Activated naive CD4-positive, alpha-beta T cell treated with Interleukin-2 at 50 U/mL for 16 hours (primary cell): ENCODE data around the gene ELMO1.
A peak's percentile ranks its signal among the peaks of the same experiment; 100 is the strongest.

Source experiments
- DNase-seq: peaks from one replicate; pipeline ENCODE4 v3.0.0-alpha.2; 2020

The ELMO1 gene

DNA sequence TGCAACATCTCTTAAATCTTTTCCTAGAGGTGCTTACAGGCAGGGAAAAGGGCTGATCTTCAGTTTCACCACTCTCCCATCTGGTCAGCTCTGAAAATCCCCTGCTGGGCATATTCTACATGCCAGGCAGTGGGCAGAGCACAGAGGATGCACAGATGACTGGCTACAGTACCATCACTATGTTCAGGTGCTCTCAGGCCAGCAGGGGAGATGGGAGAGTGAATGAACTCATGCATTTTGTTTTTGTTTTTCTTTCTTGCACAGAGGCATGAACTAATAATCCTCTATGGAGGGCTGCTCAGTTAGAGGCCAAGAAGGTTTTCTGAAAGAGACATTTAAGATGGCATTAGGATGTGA lies 19.3 kb downstream of the ELMO1 start:
- no peak for DNase-seq

DNA sequence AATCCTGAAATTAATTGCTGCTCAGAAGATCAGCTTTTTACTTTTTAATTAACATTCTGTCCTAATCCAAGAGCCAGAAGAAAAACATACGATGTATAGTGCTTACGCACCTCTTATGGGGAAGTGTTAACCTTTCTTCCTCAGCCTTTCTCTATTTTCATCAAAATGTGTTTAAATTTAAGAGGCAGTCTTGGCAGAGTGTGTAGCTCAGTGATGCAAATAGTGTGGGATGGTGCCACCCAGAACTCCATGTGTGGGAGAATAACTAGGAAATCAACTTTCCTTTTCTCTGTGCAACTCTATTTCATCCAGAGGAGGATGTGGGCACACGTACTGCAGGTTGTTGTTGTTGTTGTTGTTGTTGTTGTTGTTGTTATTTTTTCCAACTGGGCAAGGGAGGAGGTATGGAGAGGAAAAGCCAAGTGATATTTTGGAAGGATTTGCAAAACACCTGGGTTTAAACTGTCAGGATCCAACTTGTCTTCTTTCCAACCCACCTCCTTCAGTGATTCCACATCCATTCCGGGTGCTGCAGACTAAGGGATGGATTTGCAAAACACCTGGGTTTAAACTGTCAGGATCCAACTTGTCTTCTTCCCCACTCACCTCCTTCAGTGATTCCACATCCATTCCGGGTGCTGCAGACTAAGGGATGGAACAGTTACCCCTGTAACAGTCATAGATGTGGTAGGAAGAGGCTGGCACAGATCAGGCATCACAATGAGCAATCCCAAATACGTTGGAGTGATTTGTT lies 19.8 kb downstream of the ELMO1 start:
- DNase-seq = no peak

DNA sequence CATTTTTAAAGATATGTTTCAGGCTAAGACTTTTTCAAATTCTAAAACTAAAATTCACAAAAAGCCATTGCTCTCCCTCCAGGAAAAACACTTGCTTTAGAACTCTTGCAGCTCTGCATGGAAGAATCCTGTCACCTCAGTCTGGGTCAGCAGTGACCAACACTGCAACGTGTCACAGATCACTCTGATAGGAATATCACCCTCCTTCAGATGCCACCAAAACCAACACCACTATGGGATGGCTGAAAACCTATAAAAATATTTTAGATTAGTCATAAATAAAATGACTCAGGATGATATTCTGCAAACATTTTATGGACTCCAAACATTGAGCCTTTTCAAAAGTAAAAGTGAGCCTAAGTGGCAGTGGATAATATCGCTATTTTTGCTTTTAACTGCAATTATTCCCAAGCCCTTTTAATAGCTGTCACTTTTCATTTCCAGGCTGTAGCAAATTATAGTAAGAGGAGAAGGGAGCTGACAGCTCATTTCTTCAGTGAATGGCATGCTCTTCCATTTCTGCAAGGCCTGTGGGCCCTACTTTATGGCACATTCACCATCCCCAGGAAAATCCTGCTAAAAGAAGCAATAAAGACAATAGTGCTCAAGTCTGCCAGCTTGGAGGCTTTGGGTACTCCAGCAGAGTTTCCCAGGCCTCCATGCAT lies 21.3 kb downstream of the ELMO1 start:
- DNase-seq = no peak

DNA sequence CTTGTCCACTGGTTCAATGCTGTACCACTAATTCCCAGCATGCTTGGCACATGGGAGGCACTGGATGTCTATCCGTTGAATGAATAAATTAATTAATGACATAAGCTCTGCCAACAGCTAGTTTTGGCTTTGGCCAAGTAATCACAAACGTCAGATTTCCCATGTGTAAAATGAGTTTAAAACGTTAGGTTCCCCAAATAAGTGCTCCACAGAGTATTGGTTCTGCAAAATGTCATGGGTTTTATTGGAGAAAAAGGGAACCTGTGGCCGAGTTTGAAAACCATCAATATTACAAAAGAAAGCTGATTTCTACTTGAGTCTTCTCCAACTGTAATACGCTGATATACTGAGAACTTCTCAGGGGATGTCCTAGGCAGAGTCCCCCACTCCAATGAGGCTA lies 23.2 kb downstream of the ELMO1 start:
- no peak for DNase-seq

DNA sequence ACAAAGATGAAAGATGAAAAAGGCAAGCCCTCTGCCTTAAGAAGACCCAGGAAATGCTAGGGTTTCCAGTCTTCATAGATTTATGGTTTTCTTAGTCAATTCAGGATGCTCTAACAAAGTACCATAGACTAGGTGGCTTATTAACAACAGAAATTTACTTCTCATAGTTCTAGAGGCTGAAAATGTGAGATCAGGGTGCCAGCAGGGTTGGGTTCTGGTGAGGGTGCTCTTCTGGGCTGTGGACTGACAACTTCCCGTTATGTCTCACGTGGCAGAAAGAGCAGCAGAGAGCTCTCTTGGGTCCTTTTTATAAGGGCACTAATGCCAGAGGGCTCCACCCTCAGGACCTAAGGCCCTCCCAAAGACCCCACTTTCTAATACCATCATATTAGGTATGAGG lies 23.7 kb downstream of the ELMO1 start:
- DNase-seq = no peak

DNA sequence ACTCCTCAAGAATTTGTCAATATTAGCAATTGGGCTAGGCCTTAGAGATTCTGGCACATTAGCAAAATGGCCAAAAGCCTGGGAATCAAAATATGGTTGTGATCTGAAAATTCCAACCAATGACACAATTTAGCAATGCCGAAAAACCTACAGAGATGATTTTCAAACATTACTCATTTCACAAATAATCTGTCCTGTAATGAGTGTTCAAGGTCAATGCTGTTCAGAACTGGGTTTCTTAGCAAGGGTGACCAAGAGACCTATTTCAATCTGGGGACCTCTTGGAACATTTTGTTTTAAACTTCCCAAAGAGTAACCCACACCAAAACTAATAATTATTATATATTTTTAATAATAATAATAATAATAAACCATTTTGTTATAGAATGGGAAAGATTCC lies 24.1 kb downstream of the ELMO1 start:
- DNase-seq = no peak

DNA sequence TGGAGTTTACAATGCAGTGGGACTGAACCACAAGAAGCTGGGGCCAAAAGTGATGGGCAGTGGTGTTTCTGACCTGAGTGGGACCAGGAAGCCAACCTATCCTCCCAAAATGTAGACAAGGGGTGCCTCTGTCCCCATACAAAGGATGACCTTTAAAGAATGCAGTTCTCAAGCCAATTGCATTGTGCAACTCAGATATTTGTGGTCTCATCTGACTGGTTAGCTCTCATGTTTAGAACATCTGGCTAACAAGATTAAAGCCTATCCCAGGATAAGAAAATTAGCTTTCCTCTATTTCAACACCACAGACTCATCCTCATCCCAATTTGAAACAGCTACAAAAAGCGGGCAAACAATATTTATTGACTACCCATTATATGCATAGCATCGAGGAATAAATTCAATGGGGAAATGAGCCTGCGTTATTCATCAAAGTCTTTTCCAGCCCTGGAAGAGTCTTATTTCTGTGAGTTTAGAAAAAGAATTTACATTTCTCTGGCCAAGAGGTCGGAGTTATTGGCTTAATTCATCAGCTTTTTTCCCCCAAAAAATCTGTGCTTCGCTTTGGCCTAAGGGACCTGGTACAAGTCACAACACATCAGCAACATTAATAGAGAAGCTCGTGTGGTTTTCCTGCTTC lies 26.7 kb downstream of the ELMO1 start:
- DNase-seq = no peak

DNA sequence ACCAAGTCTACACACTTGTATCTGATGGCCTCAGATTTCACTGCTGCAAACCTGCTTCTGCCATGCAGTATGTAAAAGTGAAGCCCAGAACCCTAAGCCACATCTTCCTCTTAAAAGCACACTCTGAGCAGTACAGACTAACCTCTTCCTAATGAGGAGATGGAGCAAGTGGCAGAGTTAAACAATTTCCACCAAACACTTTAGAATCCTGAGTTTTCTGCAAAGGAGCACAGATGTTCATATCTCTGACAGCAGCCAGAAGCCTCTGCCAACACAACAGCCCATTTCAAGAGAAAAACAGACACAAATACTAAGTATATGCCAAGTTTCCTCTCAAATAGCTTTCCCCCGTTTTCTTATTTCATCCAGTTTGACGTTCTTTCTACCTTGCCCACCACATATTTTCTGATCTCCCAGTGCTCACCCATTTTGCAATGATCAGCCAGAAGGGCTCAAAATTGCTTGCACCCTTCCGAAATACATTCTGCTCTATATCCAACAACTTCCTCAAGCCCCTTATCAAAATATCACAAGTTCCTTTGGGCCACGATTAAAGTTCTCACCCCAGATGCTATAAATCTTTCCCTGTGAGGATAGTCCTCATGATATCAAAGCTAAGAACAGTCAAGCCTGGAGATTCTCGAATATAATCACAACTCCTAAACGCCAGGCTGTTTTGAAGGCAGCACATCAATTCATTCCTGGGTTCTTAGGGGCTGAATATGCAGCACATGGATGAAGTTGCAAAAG lies 27.5 kb downstream of the ELMO1 start:
- no peak for DNase-seq

DNA sequence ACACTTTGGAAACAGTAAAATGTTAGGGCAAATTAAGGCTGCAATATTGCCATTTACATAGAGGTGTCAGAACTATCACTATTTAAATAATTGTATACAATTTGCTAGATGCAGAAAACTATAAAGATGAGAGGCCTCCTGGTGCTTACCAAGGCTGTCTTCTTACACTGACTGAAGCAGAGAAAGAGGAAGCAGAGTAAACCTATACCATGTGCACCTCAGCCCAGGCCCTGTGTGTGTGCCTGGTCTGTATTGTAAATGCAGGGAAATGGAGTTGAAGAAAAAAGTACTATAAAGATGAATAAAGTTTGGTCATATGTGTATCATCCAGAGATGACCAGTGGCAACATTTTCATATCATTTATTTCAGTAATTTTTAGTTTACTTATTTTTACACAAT lies 29.2 kb downstream of the ELMO1 start:
- DNase-seq = no peak

DNA sequence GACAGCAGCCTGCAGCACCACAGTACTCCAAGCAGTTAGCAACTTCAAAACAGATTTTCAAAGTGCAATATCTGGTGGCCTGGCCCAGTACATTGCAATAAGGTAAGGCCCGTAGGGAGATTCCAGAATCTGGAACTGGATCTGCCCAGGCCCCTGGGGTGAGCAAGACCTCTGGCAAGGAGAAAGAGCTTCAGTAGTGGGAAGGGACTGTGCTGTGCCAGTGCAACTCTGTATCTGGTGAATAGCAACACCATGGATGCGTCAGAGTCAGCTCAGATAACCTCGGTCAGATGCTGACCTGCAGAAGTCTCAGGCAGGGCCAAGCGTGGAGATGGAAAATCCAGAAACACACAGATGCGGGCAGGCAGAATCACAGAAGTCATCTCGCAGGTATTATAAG lies 30.3 kb downstream of the ELMO1 start:
- DNase-seq = no peak

DNA sequence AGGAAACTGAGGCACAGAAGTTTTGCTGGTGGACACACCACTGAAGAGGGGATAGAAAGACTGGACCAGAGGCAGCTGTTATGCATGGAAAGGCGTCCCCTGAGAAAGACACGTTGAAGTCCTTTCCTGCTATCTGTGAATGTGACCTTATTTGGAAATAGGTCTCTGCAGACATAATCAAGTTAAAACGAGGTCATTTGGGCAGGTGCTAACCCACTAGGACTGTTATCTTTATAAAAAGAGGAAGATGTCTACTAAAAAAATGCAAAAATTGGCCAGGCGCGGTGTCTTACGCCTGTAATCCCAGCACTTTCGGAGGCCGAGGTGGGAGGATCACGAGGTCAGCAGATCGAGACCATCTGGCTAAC lies 31.6 kb downstream of the ELMO1 start:
- no peak for DNase-seq

DNA sequence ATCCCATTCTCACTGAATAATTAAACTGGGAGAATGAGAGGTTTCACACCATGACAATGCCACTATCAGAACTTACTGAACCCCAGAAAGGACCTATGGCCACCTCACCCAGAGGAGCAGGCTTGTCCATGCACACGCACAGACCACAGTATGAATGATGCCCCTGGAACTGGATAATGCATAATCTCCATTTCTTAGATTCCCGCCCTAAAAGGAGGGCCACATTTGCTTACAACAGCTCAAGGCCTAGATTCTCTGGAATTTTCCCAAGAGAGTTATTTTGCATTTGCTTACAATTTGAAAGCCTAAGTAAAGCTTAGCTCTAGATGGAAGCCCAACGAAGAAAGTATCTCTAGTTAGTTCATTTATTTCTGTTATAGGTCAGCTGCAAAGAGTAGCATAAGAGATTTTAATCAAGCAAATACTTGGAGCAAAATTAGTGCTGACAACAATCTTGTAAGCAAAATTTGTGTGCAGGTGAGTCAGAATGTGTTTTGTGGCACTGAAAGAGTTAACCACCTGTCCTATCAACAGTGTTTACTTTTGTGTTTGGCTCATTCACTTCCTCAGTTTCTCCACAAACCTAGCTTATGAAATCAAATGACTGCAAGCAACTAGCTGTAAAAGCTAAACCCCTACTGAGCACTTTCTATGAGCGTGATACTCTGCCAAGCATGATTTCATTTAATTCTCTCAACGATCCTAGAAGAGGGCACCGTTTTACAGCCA lies 32.1 kb downstream of the ELMO1 start:
- no peak for DNase-seq

DNA sequence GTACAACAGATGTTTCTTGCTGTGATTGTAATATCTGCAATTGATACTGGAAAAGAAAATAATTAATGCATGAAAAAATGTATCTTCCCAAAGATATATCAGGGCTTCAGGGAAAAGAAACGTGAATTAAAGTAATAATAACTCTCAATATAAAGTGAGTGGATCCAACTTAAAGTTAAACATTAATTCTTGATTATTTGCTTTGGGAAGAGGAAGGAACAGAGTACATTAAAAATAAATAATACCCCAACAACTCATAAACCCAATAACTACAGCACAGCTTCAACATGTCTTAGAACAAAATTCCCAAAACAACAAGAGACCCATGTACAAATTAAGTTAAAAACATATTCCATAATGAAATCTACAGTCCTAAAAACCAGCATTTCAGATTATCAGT lies 33.0 kb downstream of the ELMO1 start:
- no peak for DNase-seq

DNA sequence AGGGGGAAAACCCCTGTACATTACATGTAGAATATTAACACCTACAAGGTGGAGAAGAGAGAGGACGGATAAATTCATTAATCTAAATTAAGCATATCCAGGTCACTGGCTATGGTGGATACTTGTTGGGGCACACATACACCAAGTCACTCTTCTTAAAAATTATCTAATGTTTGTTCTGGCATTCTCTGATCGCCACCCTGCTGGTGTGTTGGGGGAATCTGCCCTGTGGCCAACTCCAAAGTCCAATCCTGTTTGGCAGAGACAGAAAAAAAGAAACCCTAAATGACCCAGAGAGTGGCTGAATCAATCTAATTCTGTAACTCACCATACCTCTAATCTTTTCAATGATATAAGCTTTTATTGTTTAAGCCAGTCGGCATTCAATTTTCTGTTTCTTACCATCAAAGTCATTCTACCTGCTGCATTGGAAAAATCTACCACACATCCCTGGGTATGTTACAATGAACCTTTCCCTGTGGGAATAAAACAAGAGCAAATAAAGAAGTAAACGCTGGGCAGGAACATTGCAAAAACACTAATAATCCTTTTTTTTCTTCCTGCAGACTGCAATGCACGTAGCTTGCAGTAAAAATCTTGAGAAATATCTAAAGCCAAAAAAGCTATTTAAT lies 34.2 kb downstream of the ELMO1 start:
- no peak for DNase-seq

DNA sequence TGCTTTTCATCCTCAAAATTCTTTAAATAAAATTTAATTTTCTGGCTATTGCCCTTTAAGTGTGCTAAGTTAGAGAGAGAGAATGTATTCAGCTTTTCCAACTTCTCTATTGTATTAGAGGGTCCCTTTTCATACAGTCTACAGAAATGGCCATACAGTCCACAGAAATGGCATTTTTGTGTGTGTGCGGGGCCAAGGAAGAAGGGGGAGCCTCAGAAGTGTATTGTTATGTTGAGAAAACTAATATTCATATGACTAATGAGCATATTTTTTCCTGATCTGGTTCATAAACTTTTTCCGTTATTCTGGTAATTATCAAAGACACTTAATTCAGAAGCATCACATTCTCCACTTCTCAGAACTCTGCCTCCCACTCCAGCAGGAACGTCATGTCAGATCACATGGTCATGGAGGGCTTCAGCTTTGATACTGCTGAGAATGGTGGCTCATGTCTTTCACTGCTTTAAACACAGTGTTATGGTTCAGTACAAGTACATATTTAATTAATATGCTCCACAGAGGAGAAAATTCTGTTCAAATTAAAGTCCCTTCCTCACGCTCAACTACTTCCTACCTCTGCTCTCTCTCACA lies 37.1 kb downstream of the ELMO1 start:
- peak; percentile 65 for DNase-seq

DNA sequence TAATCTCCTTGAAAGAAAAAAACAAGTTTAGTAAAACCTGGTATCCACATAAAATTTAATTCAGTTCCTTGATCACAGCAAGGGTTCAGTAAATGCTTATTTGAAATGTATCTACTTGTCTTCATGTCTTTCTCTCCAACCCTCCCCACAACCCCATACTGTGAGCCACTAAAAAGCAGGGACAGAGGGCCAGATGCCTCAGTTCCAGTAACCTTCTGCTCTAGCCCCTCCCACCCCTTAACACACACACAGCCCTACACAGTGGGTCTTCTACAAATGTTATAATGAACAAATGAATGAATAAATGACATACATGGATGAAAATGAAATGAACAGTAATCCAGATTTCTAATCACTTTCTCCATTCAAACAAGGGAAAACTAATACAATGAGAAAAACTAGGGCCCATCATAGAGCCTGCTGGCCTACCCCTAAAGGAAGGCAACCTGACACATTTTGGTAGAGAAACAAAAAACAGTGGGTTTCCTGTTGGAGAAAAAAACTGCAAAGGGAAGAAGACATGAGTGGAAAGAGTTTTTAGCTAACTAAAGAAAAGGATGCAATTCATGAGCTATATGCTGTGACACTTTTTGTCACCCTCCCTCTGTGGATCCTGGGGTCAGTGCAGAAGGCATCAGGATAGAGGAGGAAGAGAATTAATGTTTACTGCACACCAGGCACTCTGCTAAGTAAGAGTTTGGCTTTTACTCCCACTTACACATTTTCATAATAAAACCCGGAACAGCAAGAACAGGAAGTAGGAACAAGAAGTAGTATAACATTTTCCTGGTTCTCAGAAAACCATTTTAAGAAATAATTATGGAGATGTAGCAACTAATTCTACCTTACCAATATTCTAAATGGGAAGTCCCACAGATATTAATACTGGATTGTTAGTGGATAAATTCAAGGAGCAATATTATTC lies 38.1 kb downstream of the ELMO1 start:
- DNase-seq = no peak

DNA sequence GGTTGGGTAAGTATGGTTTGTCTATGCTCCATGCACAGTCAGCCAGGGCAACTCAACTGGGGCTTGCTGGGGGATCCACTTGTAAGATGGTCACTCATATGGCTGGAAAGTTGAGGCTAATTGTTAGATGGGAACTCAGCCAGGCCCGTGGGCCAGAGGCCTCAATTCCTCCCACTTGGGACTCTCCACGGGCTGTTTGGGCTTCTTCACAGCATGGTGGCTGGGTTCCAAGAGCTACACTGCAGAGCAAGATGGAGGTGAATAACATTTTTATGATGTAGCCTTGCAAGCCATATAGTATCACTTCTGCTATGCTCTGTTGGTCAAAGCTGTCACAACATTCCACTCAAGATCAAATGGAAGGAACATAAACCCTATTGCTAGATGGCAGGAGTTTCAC lies 39.2 kb downstream of the ELMO1 start:
- no peak for DNase-seq

DNA sequence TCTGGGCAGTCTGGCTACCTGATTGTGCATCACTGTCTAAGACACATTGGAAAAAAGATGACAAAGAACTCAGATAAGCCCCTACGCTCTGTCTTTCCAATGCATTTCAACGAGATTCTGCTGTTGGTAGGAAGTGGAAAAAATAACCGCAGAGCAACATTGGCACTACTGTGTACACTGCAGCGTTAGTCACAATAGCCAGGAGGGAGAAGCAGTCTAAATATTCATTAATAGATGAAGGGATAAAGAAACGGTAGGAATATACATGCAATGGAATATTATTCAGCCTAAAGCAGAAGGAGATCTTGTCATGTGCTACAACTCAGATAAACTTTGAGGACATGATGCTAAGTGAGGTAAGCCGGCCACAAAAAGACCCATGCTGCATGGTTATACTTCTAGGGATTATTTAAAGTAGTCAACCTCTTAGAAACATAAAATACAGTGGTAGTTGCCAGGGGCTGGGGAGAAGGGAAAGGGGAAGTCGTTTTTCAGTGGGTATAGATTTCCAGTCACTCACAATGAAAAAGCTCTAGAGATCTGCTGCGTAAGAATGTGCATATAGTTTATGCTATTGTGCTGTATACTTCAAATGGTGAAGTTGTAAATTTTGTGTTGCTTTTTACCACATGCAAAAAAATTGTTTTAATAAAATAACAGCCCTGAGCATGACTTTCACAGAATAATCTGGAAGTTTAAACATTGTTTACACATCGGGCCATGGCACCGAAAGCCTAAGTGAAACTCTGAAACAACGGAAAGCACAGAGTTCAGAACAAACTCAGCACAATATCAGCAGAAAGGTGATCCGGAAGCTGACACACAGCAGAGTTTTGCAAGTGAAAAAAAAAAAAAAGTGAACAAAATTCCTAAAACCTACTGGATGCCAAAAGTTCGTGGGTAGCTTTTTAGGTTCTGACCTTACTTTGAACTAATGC lies 40.1 kb downstream of the ELMO1 start:
- DNase-seq = peak; percentile 10

DNA sequence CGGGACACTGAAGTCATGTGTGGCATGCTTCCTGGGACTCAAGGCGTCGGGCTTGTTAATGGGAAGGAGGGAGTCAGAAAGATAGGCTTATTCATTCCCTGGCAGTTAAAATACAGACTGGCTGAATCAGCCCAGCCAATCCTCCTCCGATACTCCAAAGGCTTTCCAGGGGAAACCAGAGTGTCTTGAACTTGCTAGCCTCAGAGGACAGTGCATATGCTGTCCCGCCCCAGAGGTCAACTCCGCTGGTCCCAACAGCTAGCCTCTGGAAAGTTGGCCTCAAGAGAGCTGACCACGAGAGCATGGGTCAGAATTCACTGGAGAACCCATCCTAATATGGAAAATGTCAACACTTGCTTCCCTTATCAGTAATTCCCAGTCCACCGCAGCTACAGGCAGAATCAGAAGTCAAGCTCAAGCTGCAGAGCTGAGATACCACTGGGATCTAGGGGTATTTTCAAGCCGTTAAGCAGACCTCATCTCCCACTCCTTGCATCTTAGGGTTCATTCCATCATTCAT lies 43.0 kb downstream of the ELMO1 start:
- no peak for DNase-seq

DNA sequence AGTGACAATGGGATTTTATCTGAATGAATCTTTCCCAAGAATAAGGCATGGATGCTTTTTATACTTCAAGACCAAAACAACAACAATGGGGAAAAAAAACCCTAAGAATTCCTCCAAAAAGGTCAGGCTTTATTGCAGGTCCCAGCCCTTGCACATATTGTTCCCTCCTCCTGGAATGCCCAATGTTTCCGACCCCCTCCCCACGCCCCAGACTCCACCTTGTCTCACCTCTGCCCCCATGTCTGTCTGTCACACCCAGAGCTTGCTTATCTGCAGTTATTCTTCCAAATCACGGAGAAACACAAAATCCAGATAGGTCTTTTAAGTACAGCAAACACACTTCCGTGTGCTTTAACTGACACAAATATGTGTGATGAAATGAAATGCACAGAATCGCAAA lies 43.5 kb downstream of the ELMO1 start:
- DNase-seq = no peak
